ENCODE measurements around the gene RBMS3. TPM values are rescaled to one million over a fixed set of nuclear protein-coding genes. Genes with fewer than 3 reads are reported as not detected.

The RBMS3 gene
- total RNA-seq, 1 experiment from 2014 or later = 0.42 TPM

- TF ChIP-seq REST (IDR thresholded peaks at IDR 0.05; ENCODE audit: low read depth) (no peak), SP1 (IDR thresholded peaks at IDR 0.05; ENCODE audit: low read depth) (no peak)
Observed at GRCh38 chr3:29637068-29637467, 356.2 kb downstream of the RBMS3 start (continued).

- Histone ChIP-seq H3K9ac (ENCODE audit: low read length) (no peak overlapping the region), H3K27ac (ENCODE audit: low read depth, low read length) (no peak overlapping the region), H4K20me1 (ENCODE audit: insufficient read depth) (no peaks in the 10 kb centered on the region; the same call in 1 of the 2 replicates), H3K27me3 (ENCODE audit: insufficient read depth, low read length) (peaks cover 12% of the 10 kb centered on the region), H3K4me2 (ENCODE audit: low read length) (no peak overlapping the region), H3K9me2 (ENCODE audit: insufficient read depth) (no peaks in the 10 kb centered on the region), H3K4me1 (ENCODE audit: control insufficient read depth in 1 of 2, insufficient read depth in 2 of 2, low read length in 2 of 2) (no peaks in the 10 kb centered on the region), H3K79me2 (ENCODE audit: insufficient read depth, low read length) (no peaks in the 10 kb centered on the region), H3K36me3 (ENCODE audit: control insufficient read depth in 1 of 2, insufficient read depth in 2 of 2, low read length in 2 of 2) (no peaks in the 10 kb centered on the region), H3K9me3 (ENCODE audit: control insufficient read depth in 1 of 2, insufficient read depth in 1 of 2, low read depth in 1 of 2, low read length in 2 of 2) (no peaks in the 10 kb centered on the region; a peak in 1 of 4 replicates), H3K4me3 (replicated peaks in 1 of 2; ENCODE audit: low read depth in 1 of 2, low read length in 2 of 2) (no peak overlapping the region), H2AFZ (ENCODE audit: low read depth, low read length, poor library complexity, severe bottlenecking) (no peak overlapping the region)
- no peak for DNase-seq (ENCODE audit: low read depth, low spot score)
- ChIA-PET POLR2A (no interaction called here), RAD21 (ENCODE audit: low non-redundant PET in 1 of 2, low total read pairs in 2 of 2, uncharacterized antibody in 2 of 2, unreplicated experiment in 2 of 2) (no interaction called here), CTCF (no interaction called here)
- no peak for ATAC-seq
- intact Hi-C loops (cut with micrococcal nuclease) = no loop called here
- BruUV-seq (replicated peaks) = no TSS peak
- TF ChIP-seq YY1 (IDR thresholded peaks at IDR 0.05; ENCODE audit: extremely low read depth, insufficient replicate concordance, low read depth, low read length) = no peak
- no peak for TF ChIP-seq ZNF274 (IDR thresholded peaks at IDR 0.05; ENCODE audit: low read depth, low read length)
- TF ChIP-seq EGR1 (IDR thresholded peaks at IDR 0.05; ENCODE audit: low read depth) = no peak
- TF ChIP-seq CEBPB (IDR thresholded peaks at IDR 0.05; ENCODE audit: low read depth) = no peak
- no peak for TF ChIP-seq SP1 (IDR thresholded peaks at IDR 0.05; ENCODE audit: low read depth)
- no peak for TF ChIP-seq REST (IDR thresholded peaks at IDR 0.05; ENCODE audit: low read depth)
- TF ChIP-seq JUND (IDR thresholded peaks at IDR 0.05) = no peak
- TF ChIP-seq ZBTB33 (IDR thresholded peaks at IDR 0.05; ENCODE audit: extremely low read depth, insufficient replicate concordance, low read length) = no peak
- TF ChIP-seq SRF (IDR thresholded peaks at IDR 0.05; ENCODE audit: low read depth) = no peak
- TF ChIP-seq CTCF (IDR thresholded peaks at IDR 0.05 in 2 of 3, conservative IDR thresholded peaks at IDR 0.05 in 1 of 3; ENCODE audit: borderline replicate concordance in 1 of 3, insufficient read depth in 1 of 3, low read depth in 2 of 3, low read length in 2 of 3) = no peak
- no peak for TF ChIP-seq RAD21 (IDR thresholded peaks at IDR 0.05; ENCODE audit: low read depth)
- TF ChIP-seq CBX3 (IDR thresholded peaks at IDR 0.05; ENCODE audit: low read depth) = no peak
Observed at GRCh38 chr3:29639578-29640290, 358.9 kb downstream of the RBMS3 start.

All from HCT116 (cell line).